BLaER1 (cell line): ENCODE data around the gene PYGO2.
"Not testable (repeated sequence)": the region's sequence is repeated elsewhere in the genome, so short reads cannot be mapped to it uniquely, and the experiment has no call there.

Source experiments
- H3K27ac ChIP-seq: shearing (Covaris generic); formaldehyde crosslinking; 2 replicates; pipeline ENCODE4 v1.8.1; 2022
- H3K27me3 ChIP-seq: shearing (Covaris generic); formaldehyde crosslinking; 2 replicates; pipeline ENCODE4 v1.8.1; 2022
- H3K36me3 ChIP-seq: shearing (Covaris generic); formaldehyde crosslinking; 2 replicates; pipeline ENCODE4 v1.8.1; 2022
- H3K4me1 ChIP-seq: shearing (Covaris generic); formaldehyde crosslinking; 2 replicates; pipeline ENCODE4 v1.8.1; 2022
- H3K4me2 ChIP-seq: shearing (Covaris generic); formaldehyde crosslinking; 2 replicates; pipeline ENCODE4 v1.8.1; 2022
- H3K4me3 ChIP-seq: shearing (Covaris generic); formaldehyde crosslinking; 2 replicates; pipeline ENCODE4 v1.8.1; 2022
- H3K9ac ChIP-seq: shearing (Covaris generic); formaldehyde crosslinking; 2 replicates; pipeline ENCODE4 v1.8.1; 2022
- H3K9me3 ChIP-seq: shearing (Covaris generic); formaldehyde crosslinking; 2 replicates; pipeline ENCODE4 v1.8.1; 2022
- H4K20me1 ChIP-seq: shearing (Covaris generic); formaldehyde crosslinking; 2 replicates; pipeline ENCODE4 v1.8.1; 2022
- Cebpa-rat ChIP-seq: shearing (Covaris generic); IDR thresholded peaks from 2 replicates; pipeline ENCODE4 v1.8.1; 2022

Gene PYGO2

DNA sequence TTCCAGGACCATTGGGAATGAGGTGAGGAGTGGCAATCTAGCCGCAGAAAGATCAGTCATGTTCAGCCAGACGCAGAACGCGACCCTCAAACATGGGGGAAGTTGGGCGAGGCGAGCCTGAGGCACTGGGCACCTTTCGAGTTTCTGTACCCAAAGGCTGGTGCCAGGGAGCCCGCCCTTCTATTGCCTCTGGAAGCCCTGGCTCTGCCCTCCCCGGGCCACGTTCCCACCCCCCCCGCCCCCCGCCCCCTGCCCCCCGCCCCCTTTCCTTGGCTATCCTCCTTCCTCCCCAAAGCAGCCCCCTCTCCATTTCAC is 38.8 kb upstream of the PYGO2 start:
- H3K4me1 ChIP-seq: peaks cover 49% of the 10 kb centered on the region
- H3K36me3 ChIP-seq: no peaks in the 10 kb centered on the region
- peak overlapping the region; percentile 90 for H3K27ac ChIP-seq
- H3K4me2 ChIP-seq: peak overlapping the region; percentile 84
- peak overlapping the region; percentile 95 for H3K4me3 ChIP-seq
- no peaks in the 10 kb centered on the region for H4K20me1 ChIP-seq
- TF ChIP-seq Cebpa-rat: no peak
- H3K9ac ChIP-seq: peak overlapping the region; percentile 86
- no peaks in the 10 kb centered on the region for H3K27me3 ChIP-seq
- no peaks in the 10 kb centered on the region for H3K9me3 ChIP-seq

DNA sequence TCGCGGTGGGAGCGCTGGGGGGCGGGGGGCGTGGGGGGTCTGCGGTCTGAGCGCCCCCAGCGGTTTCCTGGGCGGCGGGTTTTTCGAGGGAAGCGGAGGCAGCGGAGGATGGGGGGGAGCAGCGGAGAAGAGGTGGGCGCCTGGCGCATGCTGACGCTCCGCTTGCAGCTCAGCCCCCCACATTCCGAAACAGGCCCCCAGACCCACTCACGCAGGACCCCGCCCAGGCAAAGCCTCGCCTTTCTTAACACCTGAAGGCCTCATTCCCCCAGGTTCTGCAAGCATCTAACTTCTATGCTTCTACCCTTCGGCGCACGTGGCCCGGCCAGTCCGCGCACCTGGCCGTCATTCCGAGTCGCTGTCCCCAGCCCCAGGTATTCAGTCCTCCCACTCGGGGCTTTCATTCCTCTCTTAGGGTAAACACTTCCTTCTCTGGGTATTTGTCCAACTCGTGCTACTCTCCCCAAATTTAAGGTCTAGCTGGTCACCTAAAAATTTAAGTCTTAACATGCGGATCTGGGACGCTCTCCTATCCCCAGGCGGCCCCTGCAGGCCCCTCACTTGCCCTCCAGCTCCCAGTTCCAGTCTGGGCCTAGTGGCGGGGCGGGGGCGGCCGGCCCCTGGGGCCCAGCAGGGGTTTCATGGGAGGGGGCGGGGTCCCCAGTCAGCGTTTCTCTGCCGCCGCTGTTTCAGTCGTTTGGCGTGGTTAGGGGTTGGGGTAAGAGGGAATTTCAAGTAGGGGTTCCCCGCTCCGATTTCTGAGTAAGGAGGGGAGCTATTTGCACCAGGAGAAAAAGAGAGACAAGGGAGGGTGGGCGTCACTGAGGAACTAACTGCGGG is 38.2 kb upstream of the PYGO2 start:
- TF ChIP-seq Cebpa-rat: no peak
- Histone ChIP-seq H3K9ac (peak overlapping the region; percentile 73), H3K36me3 (no peaks in the 10 kb centered on the region), H3K4me2 (peak overlapping the region; percentile 84), H3K9me3 (no peaks in the 10 kb centered on the region), H3K27ac (peak overlapping the region; percentile 52), H4K20me1 (no peaks in the 10 kb centered on the region), H3K4me1 (peaks cover 50% of the 10 kb centered on the region), H3K4me3 (peak overlapping the region; percentile 95), H3K27me3 (no peaks in the 10 kb centered on the region)

DNA sequence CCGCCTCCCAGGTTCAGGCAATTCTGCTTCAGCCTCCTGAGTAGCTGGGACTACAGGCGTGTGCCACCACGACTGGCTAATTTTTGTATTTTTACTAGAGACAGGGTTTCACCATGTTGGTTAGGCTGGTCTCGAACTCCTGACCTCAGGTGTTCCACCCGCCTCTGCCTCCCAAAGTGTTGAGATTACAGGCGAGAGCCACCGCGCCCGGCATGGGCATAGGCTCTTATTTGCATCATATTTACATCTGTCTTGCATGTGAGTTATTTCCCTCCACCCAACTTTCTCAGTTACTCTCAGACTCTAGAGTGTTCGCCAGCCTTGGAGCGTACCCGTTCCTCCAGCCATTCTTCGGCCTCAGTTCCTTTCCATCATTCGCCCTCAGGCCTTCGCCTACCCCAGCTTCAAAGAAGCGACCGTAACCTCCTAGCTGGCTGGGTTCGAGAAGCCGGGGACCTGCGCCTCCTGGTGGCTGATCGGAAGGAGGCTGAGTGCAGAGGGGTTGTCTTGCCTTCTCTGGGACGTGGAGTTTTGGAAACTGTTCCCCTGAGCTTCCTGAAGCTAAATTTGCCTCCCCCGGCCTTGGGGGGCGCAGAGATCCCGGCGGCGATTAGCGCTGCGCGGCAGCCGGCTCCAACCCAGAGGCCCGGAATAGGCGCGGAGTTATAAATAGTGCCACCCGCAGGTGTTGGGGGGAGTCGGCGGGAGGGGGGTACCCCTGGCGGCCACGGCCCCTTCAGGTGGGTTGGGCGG is 37.4 kb upstream of the PYGO2 start:
- Histone ChIP-seq H3K9ac (peak overlapping the region; percentile 57; the same call in 1 of the 2 replicates), H3K4me2 (peak overlapping the region; percentile 84), H4K20me1 (no peaks in the 10 kb centered on the region), H3K36me3 (0 out of 2 replicates have a peak, but pooled peaks cover under 1% of the 10 kb centered on the region), H3K27me3 (no peaks in the 10 kb centered on the region), H3K27ac (peak overlapping the region; percentile 35; the same call in 1 of the 2 replicates), H3K4me3 (peak overlapping the region; percentile 95), H3K4me1 (peaks cover 50% of the 10 kb centered on the region), H3K9me3 (no peaks in the 10 kb centered on the region)
- TF ChIP-seq Cebpa-rat: no peak

DNA sequence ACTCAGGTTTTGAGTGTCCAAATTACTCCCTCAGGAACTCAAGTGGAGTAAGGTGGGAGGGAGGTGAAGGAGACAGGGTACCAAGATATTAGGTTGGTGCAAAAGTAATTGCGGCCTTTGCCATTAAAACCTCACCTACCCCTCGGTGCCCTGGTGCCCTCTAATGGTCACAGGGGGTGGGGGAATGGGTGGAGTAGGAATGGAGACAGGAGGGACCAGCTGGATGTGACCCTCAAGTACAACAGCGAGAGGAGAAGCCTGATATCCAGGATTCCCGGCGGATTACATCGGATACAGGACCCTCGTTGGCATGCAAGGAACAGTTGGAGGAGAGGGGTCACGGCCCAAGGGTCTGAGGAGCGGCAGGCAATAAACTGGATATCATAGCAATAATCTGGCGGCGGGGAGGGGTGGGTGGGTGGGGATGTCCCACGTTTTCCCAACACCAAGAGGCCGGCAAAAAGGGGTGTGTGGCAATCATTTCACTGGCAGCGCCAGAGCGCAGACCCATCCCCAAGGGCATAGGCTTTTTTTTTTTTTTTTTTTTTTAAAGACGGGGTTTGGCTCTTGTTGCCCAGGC is 36.7 kb upstream of the PYGO2 start:
- Histone ChIP-seq H3K9ac (0 out of 2 replicates have a peak overlapping the region, but pooled peaks have one; percentile 57), H3K27me3 (no peaks in the 10 kb centered on the region), H4K20me1 (no peaks in the 10 kb centered on the region), H3K36me3 (0 out of 2 replicates have a peak, but pooled peaks cover 6% of the 10 kb centered on the region), H3K27ac (peak overlapping the region; percentile 35; the same call in 1 of the 2 replicates), H3K4me2 (peak overlapping the region; percentile 84), H3K4me3 (peak overlapping the region; percentile 95), H3K4me1 (peaks cover 57% of the 10 kb centered on the region), H3K9me3 (no peaks in the 10 kb centered on the region)
- no peak for TF ChIP-seq Cebpa-rat

DNA sequence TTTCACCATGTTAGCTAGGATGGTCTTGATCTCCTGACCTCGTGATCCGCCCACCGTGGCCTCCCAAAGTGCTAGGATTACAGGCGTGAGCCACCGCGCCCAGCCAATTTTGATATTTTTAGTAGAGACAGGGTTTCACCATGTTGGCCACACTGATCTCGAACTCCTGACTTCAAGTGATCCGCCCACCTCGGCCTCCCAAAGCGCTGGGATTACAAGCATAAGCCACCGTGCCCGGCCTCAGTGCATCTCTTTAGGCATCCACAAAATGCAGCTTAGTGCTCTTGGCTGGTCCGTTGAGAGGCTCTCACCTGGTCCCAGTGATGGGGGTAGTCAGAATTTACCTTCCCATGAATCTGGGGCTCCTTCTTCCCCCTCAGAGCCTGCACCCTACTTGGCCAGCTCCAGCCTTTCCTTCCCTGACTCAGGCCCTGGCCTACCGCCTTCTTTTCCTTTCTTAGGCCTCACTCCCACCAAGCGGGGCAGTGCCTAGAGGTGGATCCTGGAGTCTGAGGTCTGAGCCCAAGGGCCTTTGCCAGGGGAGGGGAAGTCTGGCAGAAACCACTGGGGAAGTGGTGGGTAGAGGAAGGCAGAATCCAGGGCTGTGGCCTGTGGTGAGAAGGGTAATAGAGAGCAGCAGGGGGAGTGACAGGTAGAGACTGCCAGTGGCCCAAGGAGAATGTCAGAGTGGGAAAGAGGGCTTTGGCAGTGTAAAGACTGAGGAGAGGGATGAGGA is 35.6 kb upstream of the PYGO2 start:
- Histone ChIP-seq H3K9me3 (no peaks in the 10 kb centered on the region), H3K36me3 (peaks cover 15% of the 10 kb centered on the region), H4K20me1 (no peaks in the 10 kb centered on the region), H3K4me1 (peaks cover 66% of the 10 kb centered on the region), H3K4me2 (peak overlapping the region; percentile 84), H3K27ac (0 out of 2 replicates have a peak overlapping the region, but pooled peaks have one; percentile 22), H3K27me3 (no peaks in the 10 kb centered on the region), H3K9ac (0 out of 2 replicates have a peak overlapping the region, but pooled peaks have one; percentile 50), H3K4me3 (no peak overlapping the region)
- no peak for TF ChIP-seq Cebpa-rat

DNA sequence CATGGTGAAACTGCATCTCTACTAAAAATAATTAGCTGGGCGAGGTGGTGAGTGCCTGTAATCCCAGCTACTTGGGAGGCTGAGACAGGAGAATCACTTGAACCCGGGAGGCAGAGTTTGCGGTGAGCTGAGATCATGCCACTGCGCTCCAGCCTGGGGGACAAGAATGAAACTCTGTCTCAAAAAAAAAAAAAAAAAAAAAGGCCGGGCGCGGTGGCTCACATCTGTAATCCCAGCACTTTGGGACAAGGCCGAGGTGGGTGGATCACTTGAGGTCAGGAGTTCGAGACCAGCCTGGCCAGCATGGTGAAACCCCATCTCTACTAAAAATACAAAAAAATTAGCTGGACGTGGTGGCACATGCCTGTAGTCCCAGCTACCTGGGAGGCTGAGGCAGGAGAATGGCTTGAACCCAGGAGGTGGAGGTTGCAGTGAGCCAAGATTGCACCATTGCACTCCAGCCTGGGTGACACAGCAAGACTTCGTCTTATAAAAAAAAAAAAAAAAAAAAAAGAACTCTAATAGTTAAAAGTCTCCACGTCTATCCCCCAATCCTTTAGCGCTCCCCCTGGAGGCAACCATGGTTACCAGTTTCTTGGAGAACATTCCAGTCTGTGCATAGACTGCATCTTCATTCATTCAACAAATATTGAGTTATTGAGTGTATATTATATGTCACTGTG is 33.9 kb upstream of the PYGO2 start:
- H3K27ac ChIP-seq, H3K9ac ChIP-seq, H4K20me1 ChIP-seq, H3K4me3 ChIP-seq, H3K9me3 ChIP-seq, H3K27me3 ChIP-seq: not testable (repeated sequence)
- Histone ChIP-seq H3K4me1 (peaks cover 66% of the 10 kb centered on the region), H3K4me2 (peak overlapping the region; percentile 51; the same call in 1 of the 2 replicates), H3K36me3 (peaks cover 30% of the 10 kb centered on the region)

DNA sequence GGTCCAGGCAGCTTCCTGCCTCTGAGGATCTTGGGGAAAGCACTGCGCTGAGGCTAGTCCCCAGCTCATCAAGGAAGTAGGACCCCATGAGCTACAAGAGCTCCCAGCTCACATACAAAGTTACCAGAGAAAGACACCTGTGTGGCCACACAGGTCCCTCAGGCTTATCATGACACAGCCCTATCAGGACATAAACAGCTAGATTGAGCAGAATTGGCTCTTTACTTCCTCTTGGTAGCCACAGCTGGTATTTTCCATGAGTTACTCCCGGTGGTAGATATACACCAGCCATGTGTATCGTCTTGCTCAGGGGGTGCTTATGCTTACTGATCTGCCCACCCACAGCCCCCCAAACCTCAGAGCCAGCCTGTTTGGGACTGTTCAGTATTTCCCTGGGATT is 33.0 kb upstream of the PYGO2 start:
- Histone ChIP-seq H3K27me3 (no peaks in the 10 kb centered on the region), H3K27ac (peak overlapping the region; percentile 42; the same call in 1 of the 2 replicates), H3K4me3 (no peak overlapping the region), H3K36me3 (peaks cover 39% of the 10 kb centered on the region), H3K9ac (0 out of 2 replicates have a peak overlapping the region, but pooled peaks have one; percentile 12), H3K4me1 (peaks cover 65% of the 10 kb centered on the region), H4K20me1 (peaks cover 9% of the 10 kb centered on the region), H3K4me2 (peak overlapping the region; percentile 51), H3K9me3 (no peaks in the 10 kb centered on the region)
- no peak for TF ChIP-seq Cebpa-rat

DNA sequence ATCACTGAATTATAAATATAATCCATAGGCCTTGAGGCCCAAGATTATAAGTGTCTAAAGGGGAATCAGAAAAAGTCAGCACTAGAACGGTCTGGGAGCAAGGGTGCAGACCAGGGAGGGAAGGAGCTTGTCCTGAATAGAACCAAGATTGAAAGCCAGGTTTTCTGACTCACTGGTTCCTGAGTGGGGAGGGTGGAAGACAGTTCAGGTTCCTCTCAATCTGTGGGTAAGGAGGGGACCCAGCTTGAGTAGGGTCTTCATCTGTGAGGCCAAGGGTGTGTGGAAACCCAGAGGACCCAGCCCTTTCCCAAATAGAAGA is 32.6 kb upstream of the PYGO2 start:
- Histone ChIP-seq H3K36me3 (peaks cover 42% of the 10 kb centered on the region), H3K4me2 (peak overlapping the region; percentile 51), H3K9me3 (no peaks in the 10 kb centered on the region), H3K4me3 (no peak overlapping the region), H3K27me3 (no peaks in the 10 kb centered on the region), H3K4me1 (peaks cover 67% of the 10 kb centered on the region), H3K9ac (0 out of 2 replicates have a peak overlapping the region, but pooled peaks have one; percentile 12), H4K20me1 (peaks cover 13% of the 10 kb centered on the region), H3K27ac (peak overlapping the region; percentile 42; the same call in 1 of the 2 replicates)
- TF ChIP-seq Cebpa-rat: no peak
